HL-60 (cell line): ENCODE data around the gene TTC17.

Experiments
- CTCF ChIP-seq: IDR thresholded peaks from one replicate; pipeline ENCODE4 v1.5.1; 2011; ENCODE audit warnings: low read length, control low read depth, inconsistent platforms; ENCODE audit not compliant: insufficient read depth
- REST ChIP-seq: IDR thresholded peaks from 2 replicates; pipeline ENCODE4 v1.6.1; 2012; ENCODE audit warnings: low read depth; ENCODE audit not compliant: insufficient replicate concordance
- SPI1 ChIP-seq: IDR thresholded peaks from 2 replicates; pipeline ENCODE4 v1.6.1; 2012; ENCODE audit warnings: low read depth, mild to moderate bottlenecking, borderline replicate concordance

GRCh38 chr11:43376065-43376464, 17.3 kb downstream of the TTC17 start:
- TF ChIP-seq CTCF: no peak
- TF ChIP-seq REST: no peak
- TF ChIP-seq SPI1: no peak
